D721Med (cell line): ENCODE measurements around the gene SHMT2.

Source experiments
- DNase-seq: peaks from one replicate; pipeline ENCODE4 v3.0.0; 2011; ENCODE audit warnings: low spot score; ENCODE audit not compliant: insufficient read length
- FAIRE-seq: peaks from 2 replicates; lab custom pipeline; 2011; peaks lifted over from hg19 to GRCh38; lab: Jason Lieb, UNC
- CTCF ChIP-seq: IDR thresholded peaks from 2 replicates; pipeline ENCODE4 v1.5.1; 2012; ENCODE audit warnings: mild to moderate bottlenecking, control low read depth; ENCODE audit not compliant: insufficient read depth; ENCODE audit errors: missing control alignments

The SHMT2 gene

GRCh38 chr12:57229046-57229633, 371 bp upstream of the SHMT2 start:
- no peak for TF ChIP-seq CTCF
- no peak for DNase-seq
- no peak for FAIRE-seq

- FAIRE-seq (no peak), DNase-seq (no peak)
- no peak for TF ChIP-seq CTCF
Observed at GRCh38 chr12:57230381-57231155, 1.1 kb downstream of the SHMT2 start.

- DNase-seq (no peak), FAIRE-seq (no peak)
- TF ChIP-seq CTCF, result no peak
Observed at GRCh38 chr12:57231276-57232021, 1.9 kb downstream of the SHMT2 start.

GRCh38 chr12:57232156-57232756, 2.7 kb downstream of the SHMT2 start:
- TF ChIP-seq CTCF, result no peak

GRCh38 chr12:57233357-57234232, 4.1 kb downstream of the SHMT2 start:
- TF ChIP-seq CTCF, result no peak
- DNase-seq (no peak), FAIRE-seq (no peak)

More at GRCh38 chr12:57232156-57232756, 2.7 kb downstream of the SHMT2 start:
- no peak for DNase-seq
- FAIRE-seq, result no peak

- FAIRE-seq (no peak), DNase-seq (no peak)
- TF ChIP-seq CTCF, result no peak
Observed at GRCh38 chr12:57234233-57234570, 4.7 kb downstream of the SHMT2 start.
